GM13976 (cell line): ENCODE data around the gene CLSTN2.

ENCODE experiments used
- DNase-seq: peaks from one replicate; pipeline ENCODE4 v3.0.0; 2012; ENCODE audit warnings: low spot score
- CTCF ChIP-seq: IDR thresholded peaks from 2 replicates; pipeline ENCODE4 v1.5.1; 2012; ENCODE audit warnings: borderline replicate concordance, mild to moderate bottlenecking; ENCODE audit not compliant: insufficient read depth; ENCODE audit errors: extremely low read depth, missing control alignments, control extremely low read depth
- in situ Hi-C: fragments of 300-500 bp; cut with MboI; formaldehyde crosslinking; loops from one replicate; pipeline ENCODE4 v1.12.0; 2022; ENCODE audit warnings: low sequenced_read_pairs, mixed read lengths, inconsistent platforms; ENCODE audit not compliant: unreplicated experiment

The CLSTN2 gene

GRCh38 chr3:140545197-140545596 lies 610.2 kb downstream of the CLSTN2 start:
- DNase-seq: no peak
- TF ChIP-seq CTCF: no peak
- in situ Hi-C loops: no loop called here

GRCh38 chr3:140545756-140546155 lies 610.8 kb downstream of the CLSTN2 start:
- in situ Hi-C loops: no loop called here
- TF ChIP-seq CTCF: no peak
- DNase-seq: no peak

- in situ Hi-C loops: no loop called here
- TF ChIP-seq CTCF: no peak
- DNase-seq: no peak
These were observed 611.7 kb downstream of the CLSTN2 start for GRCh38 chr3:140546649-140547048.

- DNase-seq: no peak
- TF ChIP-seq CTCF: no peak
- in situ Hi-C loops: no loop called here
These were observed 617.4 kb downstream of the CLSTN2 start for GRCh38 chr3:140552403-140552802.

- no peak for DNase-seq
- in situ Hi-C loops: no loop called here
These were observed 617.9 kb downstream of the CLSTN2 start for GRCh38 chr3:140552898-140553297.

GRCh38 chr3:140553591-140553990 lies 618.6 kb downstream of the CLSTN2 start:
- in situ Hi-C loops: no loop called here
- no peak for TF ChIP-seq CTCF
- no peak for DNase-seq

More at GRCh38 chr3:140552898-140553297, 617.9 kb downstream of the CLSTN2 start:
- TF ChIP-seq CTCF: no peak

GRCh38 chr3:140555666-140556065 lies 620.7 kb downstream of the CLSTN2 start:
- in situ Hi-C loops: no loop called here
- DNase-seq: no peak
- TF ChIP-seq CTCF: no peak
